Gastrocnemius medialis (tissue), 4 donors: ENCODE data around the gene LY6G5C. TPM values are rescaled to one million over a fixed set of nuclear protein-coding genes. Genes with fewer than 3 reads are reported as not detected.

ENCODE experiments used
- ATAC-seq, 2 donors: fragments of 150-250 bp; one replicate each; pipeline ENCODE4 v1.9.1; 2016
- DNase-seq, 2 donors: peaks; one replicate each; pipeline ENCODE4 v3.0.0-alpha.2; 2019
- H3K27ac ChIP-seq, 4 donors: fragments of 200-600 bp; sonication (generic); 1 replicate in 1 of 4; 2 replicates in 3 of 4; pipeline ENCODE4 v1.5.1; 2016 to 2018; ENCODE audit warnings: mild to moderate bottlenecking in 2 of 4, moderate library complexity in 1 of 4
- H3K27me3 ChIP-seq, 3 donors: fragments of 200-600 bp; sonication (generic) in 2 of 3; 1 replicate in 1 of 3; 2 replicates in 2 of 3; pipeline versions ENCODE4 v1.5.1 to v1.6.0; 2016 to 2019; ENCODE audit warnings: mild to moderate bottlenecking in 1 of 3, moderate library complexity in 1 of 3
- H3K36me3 ChIP-seq, 2 donors: fragments of 200-600 bp; sonication (generic) in 1 of 2; one replicate each; pipeline ENCODE4 v1.5.1; 2017 to 2018
- H3K4me1 ChIP-seq, 2 donors: fragments of 200-600 bp; sonication (generic) in 1 of 2; one replicate each; pipeline ENCODE4 v1.5.1; 2016 to 2017; ENCODE audit warnings: mild to moderate bottlenecking in 2 of 2
- H3K4me3 ChIP-seq, 4 donors: fragments of 200-600 bp; sonication (generic) in 3 of 4; 1 replicate in 1 of 4; 2 replicates in 3 of 4; pipeline ENCODE4 v1.5.1; 2016 to 2019; ENCODE audit warnings: mild to moderate bottlenecking in 2 of 4
- H3K9me3 ChIP-seq, 3 donors: fragments of 200-600 bp; sonication (generic) in 2 of 3; 1 replicate in 1 of 3; 2 replicates in 2 of 3; pipeline ENCODE4 v1.5.1; 2016 to 2019
- POLR2A ChIP-seq, 2 donors: fragments of 450-650 bp; IDR thresholded peaks; one replicate each; pipeline ENCODE4 v1.6.1; 2017; ENCODE audit warnings: antibody characterized with exemption in 2 of 2, mild to moderate bottlenecking in 2 of 2, moderate library complexity in 2 of 2
- in situ Hi-C, 4 donors: fragments of 200-750 bp; cut with MboI; loops; one replicate each; pipeline versions ENCODE4 v1.15.0 to v1.8.0; 2017; ENCODE audit warnings: low sequenced_read_pairs in 4 of 4
- intact Hi-C: fragments of 100-400 bp; cut with DNase I; formaldehyde crosslinking; loops from one replicate; pipeline ENCODE4 v1.15.1; 2023; ENCODE audit warnings: low total_unique reads
- total RNA-seq, 4 donors: library from RNA; depleted of rRNA; stranded (reverse); fragments of >200 nt; gene quantifications; one replicate each; pipeline versions ENCODE4 v1.1.0 to v1.2.3, GENCODE V29; 2016
- TF ChIP-seq, protein P1 (sequence below), 5 experiments: fragments of 450-650 bp in 3 of 5; fragments of 200-600 bp in 2 of 5; sonication (generic) in 2 of 5; IDR thresholded peaks in 4 of 5; conservative IDR thresholded peaks in 1 of 5; 1 replicate in 4 of 5; 2 replicates in 1 of 5; pipeline ENCODE4 v1.5.1; 2016 to 2019; ENCODE audit warnings: antibody characterized with exemption in 5 of 5, mild to moderate bottlenecking in 3 of 5, moderate library complexity in 3 of 5

Gene LY6G5C
- total RNA-seq, 4 donors from 2014 or later = 1.3 to 3.2 TPM; not detected in 2

DNA sequence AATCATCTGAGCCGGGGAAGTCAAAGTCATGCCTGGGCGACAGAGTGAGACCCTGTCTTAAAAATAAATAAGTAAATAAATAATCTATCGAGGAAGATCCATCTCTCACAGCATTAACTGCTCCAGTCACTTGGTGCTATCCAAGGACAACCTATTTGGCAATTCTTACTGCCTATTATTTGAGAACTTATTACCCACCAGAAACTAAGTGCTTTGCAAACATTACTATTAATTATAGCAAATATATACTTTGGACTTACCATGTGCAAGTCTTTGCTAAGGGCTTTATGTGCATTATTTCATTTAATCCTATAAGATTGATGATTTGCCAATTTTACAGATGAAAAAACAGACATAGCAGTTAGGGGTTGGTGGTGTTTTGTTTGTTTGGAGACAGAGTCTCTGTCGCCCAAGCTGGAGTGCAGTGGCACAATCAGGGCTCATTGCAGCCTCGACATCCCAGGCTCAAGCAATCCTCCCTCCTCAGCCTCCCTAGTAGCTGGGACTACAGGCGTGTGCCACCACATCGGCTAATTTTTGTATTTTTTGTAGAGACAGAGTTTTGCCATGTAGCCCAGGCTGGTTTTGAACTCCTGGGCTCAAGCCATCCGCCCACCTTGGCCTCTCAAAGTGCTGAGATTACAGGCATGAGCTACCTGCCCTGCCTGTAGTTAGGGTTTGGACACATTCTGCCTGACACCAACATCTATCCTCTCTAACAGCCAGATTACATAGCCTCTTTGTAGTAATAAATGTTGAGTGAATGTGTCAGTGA, 26.1 kb downstream of the LY6G5C start:
- in situ Hi-C loops (loop anchor here in 2 of 4 donors (25.0 kb wide), 2 partner anchors 308 to 533 kb away; partner anchors contain the start of genes AGER (in 2 of the 2), AGPAT1 (in 2 of the 2), GPSM3 (in 2 of the 2) and PBX2 (in 2 of the 2)), intact Hi-C loops (loop anchor here (5.0 kb wide), 1 partner anchor 48 kb away; the partner anchor contains the start of gene ABHD16A)
- Histone ChIP-seq H3K4me3 (no peak overlapping the region), H3K4me1 (peaks cover 39% of the 10 kb centered on the region in 2 donors), H3K9me3 (no peaks in the 10 kb centered on the region), H3K27ac (no peak overlapping the region), H3K36me3 (peaks cover 0 to 15% of the 10 kb centered on the region in 2 donors), H3K27me3 (no peaks in the 10 kb centered on the region)
- DNase-seq = no peak
- TF ChIP-seq, protein P1, sequence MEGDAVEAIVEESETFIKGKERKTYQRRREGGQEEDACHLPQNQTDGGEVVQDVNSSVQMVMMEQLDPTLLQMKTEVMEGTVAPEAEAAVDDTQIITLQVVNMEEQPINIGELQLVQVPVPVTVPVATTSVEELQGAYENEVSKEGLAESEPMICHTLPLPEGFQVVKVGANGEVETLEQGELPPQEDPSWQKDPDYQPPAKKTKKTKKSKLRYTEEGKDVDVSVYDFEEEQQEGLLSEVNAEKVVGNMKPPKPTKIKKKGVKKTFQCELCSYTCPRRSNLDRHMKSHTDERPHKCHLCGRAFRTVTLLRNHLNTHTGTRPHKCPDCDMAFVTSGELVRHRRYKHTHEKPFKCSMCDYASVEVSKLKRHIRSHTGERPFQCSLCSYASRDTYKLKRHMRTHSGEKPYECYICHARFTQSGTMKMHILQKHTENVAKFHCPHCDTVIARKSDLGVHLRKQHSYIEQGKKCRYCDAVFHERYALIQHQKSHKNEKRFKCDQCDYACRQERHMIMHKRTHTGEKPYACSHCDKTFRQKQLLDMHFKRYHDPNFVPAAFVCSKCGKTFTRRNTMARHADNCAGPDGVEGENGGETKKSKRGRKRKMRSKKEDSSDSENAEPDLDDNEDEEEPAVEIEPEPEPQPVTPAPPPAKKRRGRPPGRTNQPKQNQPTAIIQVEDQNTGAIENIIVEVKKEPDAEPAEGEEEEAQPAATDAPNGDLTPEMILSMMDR (IDR thresholded peaks at IDR 0.05 in 4 of 5, conservative IDR thresholded peaks at IDR 0.05 in 1 of 5) = no peak
- no peak for TF ChIP-seq POLR2A (IDR thresholded peaks at IDR 0.05)
- ATAC-seq = no peak

DNA sequence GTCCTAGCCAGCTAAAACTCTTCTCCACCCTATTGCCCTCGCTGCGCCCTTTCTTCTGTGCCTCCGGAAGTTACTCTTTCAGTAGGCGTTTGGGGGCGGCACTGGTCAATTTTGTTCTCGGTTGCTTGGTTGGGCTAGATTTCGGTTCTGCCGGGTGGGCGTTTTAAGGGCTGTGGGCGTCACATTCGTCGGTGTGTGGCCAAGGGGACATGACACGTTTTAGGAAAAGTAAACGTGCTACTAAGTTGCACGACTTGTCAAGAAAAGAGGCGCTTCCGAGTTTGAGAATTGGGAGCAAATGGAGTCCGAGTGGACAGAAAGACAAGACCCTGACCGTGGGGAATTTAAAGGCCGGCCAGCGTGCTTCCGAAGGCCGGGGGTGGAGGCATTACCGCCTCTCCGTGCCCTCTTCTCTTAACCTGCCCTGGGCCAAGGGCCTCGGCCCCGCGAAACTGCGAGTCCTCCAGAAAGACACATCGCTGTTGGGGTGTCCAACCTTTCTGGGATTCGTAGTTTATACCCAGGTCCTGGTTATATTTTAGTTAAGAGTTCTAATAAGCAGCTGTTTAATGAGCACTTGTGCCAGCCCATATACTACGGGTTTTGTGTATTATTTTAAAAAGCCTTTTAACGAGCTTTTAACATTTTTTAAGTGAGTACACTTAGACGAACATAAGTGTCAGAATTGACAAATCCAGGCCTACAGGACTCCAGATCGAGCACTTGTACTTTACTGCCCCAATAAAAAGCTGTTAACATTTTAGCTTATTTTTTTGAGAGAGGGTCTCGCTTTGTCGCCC, 27.7 kb downstream of the LY6G5C start:
- H3K27me3 ChIP-seq = no peaks in the 10 kb centered on the region
- peaks cover 23 to 24% of the 10 kb centered on the region in 2 donors for H3K4me1 ChIP-seq
- ATAC-seq (peak; percentile 83 to 87), DNase-seq (peak; percentile 81 to 88)
- H3K27ac ChIP-seq = peak overlapping the region; percentile 95 to 99 (median 98)
- H3K4me3 ChIP-seq = peak overlapping the region; percentile 79 to 90 (median 84)
- H3K36me3 ChIP-seq = peaks cover 3 to 31% of the 10 kb centered on the region in 2 donors
- TF ChIP-seq POLR2A (IDR thresholded peaks at IDR 0.05) = peak; percentile 55 to 78
- TF ChIP-seq, protein P1 (IDR thresholded peaks at IDR 0.05 in 4 of 5, conservative IDR thresholded peaks at IDR 0.05 in 1 of 5) = no peak
- intact Hi-C loops (loop anchor here (1.0 to 5.0 kb wide), 5 partner anchors 7 to 112 kb away; partner anchors contain the start of genes ABHD16A, C6orf47 and PRRC2A), in situ Hi-C loops (loop anchor here in 2 of 4 donors (25.0 kb wide), 2 partner anchors 309 to 534 kb away; partner anchors contain the start of genes AGER (in 2 of the 2), AGPAT1 (in 2 of the 2), GPSM3 (in 2 of the 2) and PBX2 (in 2 of the 2))
- no peaks in the 10 kb centered on the region for H3K9me3 ChIP-seq

DNA sequence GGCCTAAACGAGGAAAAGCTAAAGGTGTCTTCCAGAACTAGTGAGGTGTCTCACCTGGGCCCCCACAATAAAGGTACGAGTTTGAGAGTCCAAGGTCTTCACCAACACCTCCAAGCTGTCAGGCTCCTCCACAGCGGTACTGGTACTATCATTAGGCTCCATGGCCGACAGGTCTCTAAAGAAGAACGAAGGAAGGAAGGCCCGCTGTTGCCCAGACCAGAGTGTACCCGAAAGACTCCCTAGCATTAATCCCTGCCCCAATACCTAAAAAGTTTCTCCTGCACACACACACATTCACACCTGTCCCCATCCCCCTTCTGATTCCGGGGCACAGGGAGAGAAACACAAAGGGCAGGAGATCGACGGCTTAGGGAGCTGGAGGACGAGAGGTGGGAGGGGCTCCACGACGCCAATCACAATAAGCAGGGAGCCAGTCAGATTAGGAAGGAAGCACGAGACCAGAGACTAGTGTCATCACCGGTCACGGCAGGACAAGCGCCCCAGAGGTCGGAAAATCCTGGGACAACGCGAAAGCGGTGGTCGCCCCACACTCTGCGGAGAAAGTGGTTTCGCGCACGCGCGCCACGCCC, 29.2 kb downstream of the LY6G5C start:
- Histone ChIP-seq H3K36me3 (peaks cover 3 to 45% of the 10 kb centered on the region in 2 donors), H3K27me3 (no peaks in the 10 kb centered on the region), H3K4me1 (peaks cover 20 to 23% of the 10 kb centered on the region in 2 donors), H3K27ac (peak overlapping the region; percentile 95 to 99 (median 98)), H3K9me3 (no peaks in the 10 kb centered on the region), H3K4me3 (peak overlapping the region; percentile 79 to 90 (median 84))
- DNase-seq = peak; percentile 74 to 85
- ATAC-seq = peak; percentile 76
- intact Hi-C loops (loop anchor here (1.0 to 5.0 kb wide), 5 partner anchors 9 to 110 kb away; partner anchors contain the start of genes ABHD16A, C6orf47 and PRRC2A), in situ Hi-C loops (loop anchor here in 2 of 4 donors (25.0 kb wide), 2 partner anchors 311 to 536 kb away; partner anchors contain the start of genes AGER (in 2 of the 2), AGPAT1 (in 2 of the 2), GPSM3 (in 2 of the 2) and PBX2 (in 2 of the 2))
- TF ChIP-seq, protein P1 (IDR thresholded peaks at IDR 0.05 in 4 of 5, conservative IDR thresholded peaks at IDR 0.05 in 1 of 5) = no peak
- no peak for TF ChIP-seq POLR2A (IDR thresholded peaks at IDR 0.05)

DNA sequence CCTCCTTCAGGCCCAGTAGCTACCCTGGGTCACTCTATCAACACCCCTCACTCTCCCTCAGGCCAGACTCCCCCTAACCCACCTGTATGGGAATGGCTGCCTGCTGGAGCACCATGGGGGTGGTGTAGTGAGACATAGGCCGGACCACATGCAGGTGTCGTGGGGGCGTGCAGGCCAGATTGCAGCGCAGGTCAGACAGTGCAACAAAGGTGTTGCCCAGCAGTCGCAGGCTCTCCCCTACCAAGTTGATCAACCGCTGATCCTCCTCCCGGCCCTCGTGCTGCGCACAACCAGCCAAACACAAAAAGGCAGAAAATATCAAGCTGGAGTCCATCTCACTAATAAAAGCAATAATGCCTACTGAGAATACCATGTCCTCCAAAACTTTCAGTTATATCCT, 35.5 kb downstream of the LY6G5C start:
- Histone ChIP-seq H3K4me3 (no peak overlapping the region), H3K27ac (no peak overlapping the region), H3K36me3 (peaks cover 10 to 96% of the 10 kb centered on the region in 2 donors), H3K9me3 (no peaks in the 10 kb centered on the region), H3K27me3 (no peaks in the 10 kb centered on the region), H3K4me1 (peaks cover 0 to under 1% of the 10 kb centered on the region in 2 donors)
- ATAC-seq (no peak), DNase-seq (no peak)
- TF ChIP-seq, protein P1 (IDR thresholded peaks at IDR 0.05 in 4 of 5, conservative IDR thresholded peaks at IDR 0.05 in 1 of 5) = no peak
- TF ChIP-seq POLR2A (IDR thresholded peaks at IDR 0.05) = no peak
- in situ Hi-C loops (no loop called here), intact Hi-C loops (no loop called here)
